GM19099 (cell line): ENCODE results near the gene FASN.

Source experiments
- POLR2A ChIP-seq: IDR thresholded peaks from 3 replicates; pipeline ENCODE4 v1.6.1; 2011; ENCODE audit warnings: low read depth; ENCODE audit not compliant: insufficient read length; ENCODE audit errors: extremely low read depth

The FASN gene

GRCh38 chr17:82051776-82052637 is 46.0 kb downstream of the FASN start, which contains the start of the genes GPS1 and RFNG:
Gene GPS1 (plus strand): TSS chr17:82051898. CDS start chr17:82051932, 34 bp downstream.
Gene RFNG (minus strand): TSS chr17:82051811. CDS start chr17:82051766, 45 bp downstream.
- peak; percentile 65 for TF ChIP-seq POLR2A

DNA sequence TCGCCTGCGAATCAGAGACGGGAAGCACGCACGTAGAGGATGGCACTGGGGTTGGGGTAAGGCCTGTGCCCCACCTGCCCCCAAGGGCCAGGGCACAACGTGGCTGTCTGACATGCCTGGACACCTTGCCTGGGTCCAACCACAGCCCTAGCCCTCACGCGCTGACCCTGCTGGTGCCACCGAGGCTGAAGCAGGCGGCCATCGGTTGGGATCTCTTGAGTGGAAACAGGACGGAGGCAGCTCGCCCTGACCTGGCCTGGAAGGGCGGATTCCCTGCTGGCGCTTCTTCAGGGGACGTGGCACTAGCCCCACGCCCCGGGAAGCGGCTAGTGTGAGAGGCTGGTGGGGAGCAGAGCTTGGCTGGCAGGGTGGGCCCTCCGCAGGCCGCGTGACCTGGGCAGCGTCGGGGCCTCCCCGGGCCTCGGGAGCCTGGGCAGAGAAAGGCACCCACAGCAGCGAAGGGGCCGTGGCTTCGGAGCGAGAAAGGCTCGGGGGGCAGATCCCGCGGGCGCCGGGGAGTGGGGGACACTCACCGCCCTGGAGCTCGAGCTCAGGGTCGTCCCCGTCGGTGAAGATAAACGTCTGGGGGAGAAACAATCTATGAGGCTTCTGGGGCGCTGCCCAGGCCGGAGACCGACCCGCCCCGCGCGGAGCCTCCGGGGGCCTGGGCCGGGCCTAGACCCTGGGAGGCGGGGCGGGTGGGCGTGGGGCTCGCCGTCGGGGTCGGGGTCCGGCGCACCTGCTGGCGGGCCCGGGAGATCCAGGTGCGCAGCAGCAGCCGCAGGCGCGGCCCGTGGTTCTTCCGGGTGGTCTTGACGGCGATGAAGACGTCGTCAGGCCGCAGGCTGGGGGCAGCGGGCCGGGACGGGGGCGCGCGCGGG is 47.0 kb downstream of the FASN start:
- TF ChIP-seq POLR2A: no peak

DNA sequence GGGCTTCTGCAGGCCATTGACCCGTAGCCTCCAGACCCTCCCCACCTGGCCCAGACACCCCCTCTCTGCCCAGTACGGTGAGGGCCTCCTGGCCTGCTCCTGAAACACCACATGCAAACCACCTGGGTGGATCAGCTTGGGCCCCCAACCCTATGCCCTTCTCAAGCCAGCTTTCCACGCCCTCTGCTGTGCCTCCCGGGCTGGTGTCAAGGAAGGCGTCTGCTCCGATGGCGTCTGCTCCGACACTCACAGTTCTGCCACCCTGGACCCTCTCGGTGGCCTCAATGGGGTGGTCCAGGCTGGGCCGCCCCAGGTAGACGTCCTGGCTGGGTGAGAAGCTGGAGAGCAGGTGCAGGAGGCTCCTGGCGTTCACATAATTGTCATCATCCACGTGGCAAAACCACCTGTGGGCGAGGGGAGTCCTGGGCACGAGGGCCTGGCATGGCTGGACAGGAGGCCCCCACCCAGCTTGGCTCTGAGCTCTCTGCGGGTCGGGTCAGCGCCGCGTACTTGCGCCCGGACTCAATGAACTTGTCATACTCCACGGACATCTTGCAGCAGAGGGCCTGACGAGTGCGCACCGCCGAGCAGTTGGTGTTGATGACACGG is 47.8 kb downstream of the FASN start:
- TF ChIP-seq POLR2A: no peak

DNA sequence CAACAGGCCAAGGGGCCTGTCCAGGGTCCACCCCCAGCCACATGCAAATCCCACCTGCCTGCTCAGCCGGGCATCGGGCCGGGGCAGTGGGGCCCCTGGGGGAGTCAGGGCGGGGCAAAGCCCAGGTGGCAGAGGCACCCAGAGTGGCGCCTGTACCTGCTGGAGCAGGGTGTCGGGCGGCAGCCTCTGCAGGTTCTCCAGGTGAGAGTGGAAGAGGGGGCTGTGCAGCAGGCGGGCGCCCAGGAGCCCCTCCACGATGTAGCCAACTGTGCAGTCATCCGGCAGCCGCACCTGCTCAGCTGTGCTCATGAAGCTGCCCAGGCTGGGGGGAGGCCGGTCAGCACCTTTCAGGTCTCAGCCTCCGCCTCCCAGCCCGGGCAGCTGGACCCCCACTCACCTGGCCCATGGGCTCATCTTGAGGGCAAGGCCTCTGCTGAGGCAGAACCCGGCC is 48.5 kb downstream of the FASN start:
- no peak for TF ChIP-seq POLR2A

DNA sequence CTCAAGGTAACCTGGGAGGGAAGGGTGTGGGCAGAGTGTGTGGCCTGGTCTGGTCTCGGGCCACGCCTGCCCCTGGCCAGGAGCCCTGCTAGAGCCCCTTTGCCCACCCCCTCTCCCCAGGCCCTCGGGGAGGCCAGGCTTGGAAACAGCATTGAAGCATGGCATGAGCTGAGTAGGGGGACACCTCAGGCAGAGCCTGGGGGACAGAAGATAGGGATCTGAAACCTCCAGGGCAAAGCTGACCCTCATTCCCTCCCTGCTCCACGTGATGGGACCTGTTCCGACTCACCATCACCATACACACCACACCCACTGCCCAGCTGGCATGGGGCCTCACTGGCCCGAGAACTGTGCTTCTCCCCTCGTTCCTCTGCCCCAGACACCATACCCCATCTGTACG is 48.9 kb downstream of the FASN start:
- TF ChIP-seq POLR2A: no peak

- no peak for TF ChIP-seq POLR2A
Measured at GRCh38 chr17:82048571-82048971, 49.5 kb downstream of the FASN start.

DNA sequence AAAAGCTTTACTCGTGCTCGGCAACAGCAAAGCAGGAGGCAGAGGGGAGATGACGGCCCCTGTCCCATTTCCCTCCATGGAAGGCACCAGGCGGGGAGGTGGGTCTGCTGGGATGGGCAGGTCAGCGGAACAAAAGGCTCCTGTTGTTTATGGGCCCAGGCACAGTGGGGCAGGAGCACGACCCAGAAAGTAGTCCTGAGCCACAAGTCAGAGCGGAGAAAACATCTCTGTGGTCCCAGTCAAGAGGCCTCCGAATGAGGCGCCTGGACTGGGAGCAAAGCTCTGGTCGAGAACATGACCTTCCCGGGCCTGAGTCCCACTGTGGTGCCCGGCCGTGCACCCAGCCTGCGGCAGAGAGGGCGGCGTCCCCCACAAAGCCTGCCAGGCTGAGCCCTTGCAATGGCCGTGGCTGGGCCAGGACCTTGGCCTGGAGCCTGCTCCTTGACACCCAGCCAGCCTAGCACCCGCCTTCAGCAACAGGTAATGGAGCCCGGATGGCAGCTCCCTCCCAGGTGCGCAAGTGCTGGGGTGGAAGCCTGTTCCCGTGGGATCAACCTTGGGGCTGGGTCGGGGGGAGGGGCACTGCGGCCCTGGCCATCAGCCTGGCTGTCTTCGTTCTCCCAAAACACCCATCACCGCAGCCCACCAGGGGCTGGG is 50.0 kb downstream of the FASN start:
- no peak for TF ChIP-seq POLR2A

DNA sequence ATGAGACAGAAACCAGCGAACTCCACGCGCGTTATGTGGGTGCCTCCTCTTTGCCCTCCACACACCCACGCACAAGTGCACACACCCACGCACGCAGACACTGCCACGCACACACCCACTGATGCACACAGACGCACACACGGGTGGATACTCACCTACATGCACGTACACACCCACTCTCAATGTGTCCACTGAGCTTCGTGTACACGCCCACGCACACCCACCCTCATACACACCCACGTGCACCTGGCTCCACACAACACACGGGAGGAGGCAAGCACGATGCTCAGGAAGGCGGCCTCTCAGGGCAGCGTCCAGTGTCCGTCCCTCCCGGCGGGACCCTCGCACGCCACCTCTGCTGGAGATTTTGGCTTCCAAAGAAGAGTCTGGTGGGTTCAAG is 50.7 kb downstream of the FASN start:
- TF ChIP-seq POLR2A: no peak

- TF ChIP-seq POLR2A: no peak
Measured at GRCh38 chr17:82046903-82047302, 51.1 kb downstream of the FASN start.

GRCh38 chr17:82045936-82046484 is 52.0 kb downstream of the FASN start:
- no peak for TF ChIP-seq POLR2A

DNA sequence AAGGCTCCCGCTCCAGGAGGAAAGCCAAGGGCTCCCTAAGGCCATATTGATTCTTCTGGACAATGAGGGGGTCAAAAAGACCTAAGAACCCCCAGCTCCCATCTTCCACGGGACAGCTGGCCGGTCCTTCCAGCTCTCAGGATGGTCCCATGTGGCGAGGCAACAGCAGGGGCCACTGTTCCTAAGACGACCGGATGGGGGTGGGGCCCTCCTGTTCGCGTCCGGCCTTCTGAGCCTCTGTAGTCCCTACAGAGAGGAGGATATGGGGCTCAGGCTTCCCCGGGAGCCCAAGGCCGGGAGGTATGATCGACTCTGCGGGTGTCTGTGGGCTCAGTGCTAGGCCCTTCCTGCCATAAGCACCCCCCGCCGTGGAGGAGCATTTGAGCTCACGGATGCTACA is 54.5 kb downstream of the FASN start:
- TF ChIP-seq POLR2A: no peak

DNA sequence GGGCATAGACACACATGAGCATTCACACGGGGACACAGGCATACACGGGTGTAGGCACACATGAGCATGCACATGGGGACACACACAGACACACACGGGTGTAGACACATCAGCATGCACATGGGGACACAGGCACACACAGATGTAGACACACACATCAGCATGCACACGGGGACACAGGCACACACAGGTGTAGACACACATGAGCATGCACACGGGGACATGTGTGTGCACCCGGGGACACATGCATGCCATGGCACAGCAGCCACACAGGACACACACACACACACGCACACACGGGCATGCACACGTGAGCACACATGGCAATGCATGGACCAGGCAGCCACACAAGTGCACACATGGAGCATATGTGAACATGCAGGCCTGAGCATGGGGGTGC is 55.4 kb downstream of the FASN start:
- TF ChIP-seq POLR2A: no peak

GRCh38 chr17:82041144-82041814 is 56.8 kb downstream of the FASN start:
- no peak for TF ChIP-seq POLR2A

DNA sequence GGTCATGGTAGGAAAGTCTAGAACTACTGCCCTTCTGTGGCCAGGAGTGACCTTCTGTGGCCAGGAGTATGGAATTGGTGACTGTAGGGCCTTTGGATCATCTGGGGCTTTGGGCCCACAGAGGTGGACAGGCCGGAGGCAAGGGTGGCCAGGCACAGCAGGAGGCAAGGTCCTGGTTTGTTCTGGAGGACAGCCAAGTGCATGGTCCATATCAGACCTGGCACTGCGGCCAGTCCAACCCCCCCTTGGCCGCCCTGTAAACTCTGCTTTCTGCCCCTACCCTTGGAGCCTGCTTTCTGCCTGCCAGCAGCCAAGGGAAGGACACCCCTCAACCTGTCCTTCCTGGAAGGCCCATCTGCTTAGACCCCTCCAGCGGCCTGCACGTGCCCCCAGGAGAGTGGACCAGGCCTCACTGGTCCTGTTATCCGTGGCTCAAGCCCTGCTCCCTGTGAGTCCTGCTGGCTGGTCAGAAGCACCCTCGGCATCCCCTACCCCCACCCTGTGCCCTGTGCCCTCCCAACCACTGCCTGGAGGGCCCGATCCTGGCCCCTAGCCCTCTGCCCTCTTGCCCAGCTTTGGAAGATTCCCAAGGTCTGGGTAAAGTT is 58.2 kb downstream of the FASN start:
- TF ChIP-seq POLR2A: no peak

DNA sequence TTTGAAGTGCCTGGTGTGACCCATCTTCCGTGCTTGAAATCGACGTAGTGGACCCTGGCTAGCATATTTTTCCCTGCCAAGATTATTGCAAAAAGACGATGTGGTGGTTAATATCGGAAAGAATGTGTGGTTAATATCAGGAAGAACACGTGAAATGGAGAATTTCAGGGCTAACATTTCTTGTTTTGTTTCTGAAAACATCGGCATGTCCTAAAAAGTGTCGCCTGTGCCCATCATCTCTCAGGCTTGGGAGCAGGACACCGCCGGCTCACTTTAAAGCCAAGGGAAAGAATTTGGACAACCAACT is 60.2 kb downstream of the FASN start:
- no peak for TF ChIP-seq POLR2A
